HepG2 (cell line): ENCODE data around the gene VILL. TPM values are rescaled to one million over a fixed set of nuclear protein-coding genes. Genes with fewer than 3 reads are reported as not detected.

ENCODE experiments used
- ATAC-seq: fragments of 200-7000 bp; cut with Tn5 transposase; 3 replicates; pipeline ENCODE4 v1.9.1; 2020; ENCODE audit warnings: mild to moderate bottlenecking, moderate library complexity
- BruUV-seq: library from RNA; stranded (reverse); fragments of 400-500 nt; replicated peaks from 2 replicates; lab custom pipeline; 2021; lab: Mats Ljungman, UMichigan
- CTCF ChIA-PET: fragments of 300-600 bp; formaldehyde crosslinking; extraction: SDS; loops from one replicate; lab custom pipeline; 2021; ENCODE audit warnings: low total read pairs, inconsistent platforms, low intra/inter-chr PET ratio; lab: Yijun Ruan, JAX
- POLR2A ChIA-PET: fragments of 350-600 bp; sonication (Branson Sonifier 250); formaldehyde crosslinking; loops from one replicate; lab custom pipeline; 2020; ENCODE audit warnings: antibody characterized with exemption, inconsistent platforms; lab: Yijun Ruan, JAX
- DNase-seq: peaks from one replicate; pipeline ENCODE4 v3.0.0-alpha.2; 2015; ENCODE audit warnings: low spot score
- FAIRE-seq: peaks from 3 replicates; lab custom pipeline; 2011; peaks lifted over from hg19 to GRCh38; lab: Jason Lieb, UNC
- H2AFZ ChIP-seq: one replicate; pipeline ENCODE4 v1.6.1; 2011; ENCODE audit warnings: low read length, inconsistent platforms
- H3K27ac ChIP-seq: fragments of 300-600 bp; 3 replicates; pipeline ENCODE4 v1.8.0; 2011; ENCODE audit warnings: mixed run types, mild to moderate bottlenecking, mixed read lengths, low read length, inconsistent platforms; ENCODE audit not compliant: insufficient read depth; ENCODE audit errors: extremely low read length
- H3K27me3 ChIP-seq, 2 experiments: fragments of 200-600 bp in 1 of 2; 2 replicates in 1 of 2; 3 replicates in 1 of 2; pipeline versions ENCODE4 v1.6.0 to v1.8.0; 2011; ENCODE audit warnings: low read length in 2 of 2, mild to moderate bottlenecking in 2 of 2, moderate library complexity in 2 of 2, inconsistent platforms in 1 of 2; ENCODE audit not compliant: insufficient read depth in 2 of 2, control insufficient read depth in 1 of 2
- H3K36me3 ChIP-seq, 2 experiments: fragments of 200-600 bp in 1 of 2; replicated peaks in 1 of 2; 2 replicates in 1 of 2; 3 replicates in 1 of 2; pipeline versions ENCODE4 v1.5.1 to v1.8.0; 2011; ENCODE audit warnings: low read length in 2 of 2, inconsistent platforms in 1 of 2; ENCODE audit not compliant: insufficient read depth in 2 of 2, control insufficient read depth in 1 of 2
- H3K4me1 ChIP-seq: 2 replicates; pipeline ENCODE4 v1.5.1; 2012; ENCODE audit warnings: low read length, inconsistent platforms; ENCODE audit not compliant: insufficient read depth
- H3K4me2 ChIP-seq: 2 replicates; pipeline ENCODE4 v1.6.0; 2011; ENCODE audit warnings: low read depth, low read length, inconsistent platforms
- H3K4me3 ChIP-seq, 3 experiments: fragments of 200-600 bp in 1 of 3; sonication (generic), shearing (Covaris generic) in 1 of 3; replicated peaks in 1 of 3; 2 replicates each; pipeline ENCODE4 v1.5.1; 2011 to 2016; ENCODE audit warnings: low read length in 3 of 3, inconsistent platforms in 2 of 3, low read depth in 2 of 3, mild to moderate bottlenecking in 2 of 3, control low read depth in 1 of 3, mixed read lengths in 1 of 3; ENCODE audit not compliant: insufficient read depth in 1 of 3
- H3K79me2 ChIP-seq: one replicate; pipeline ENCODE4 v1.6.1; 2011; ENCODE audit warnings: low read length, inconsistent platforms; ENCODE audit not compliant: insufficient read depth
- H3K9ac ChIP-seq: 2 replicates; pipeline ENCODE4 v1.6.0; 2011; ENCODE audit warnings: mild to moderate bottlenecking, low read depth, low read length, inconsistent platforms; ENCODE audit not compliant: insufficient read depth
- H3K9me3 ChIP-seq: 2 replicates; pipeline ENCODE4 v1.5.1; 2012; ENCODE audit warnings: mild to moderate bottlenecking, low read length
- H4K20me1 ChIP-seq: 2 replicates; pipeline ENCODE4 v1.6.0; 2011; ENCODE audit warnings: inconsistent platforms, mild to moderate bottlenecking, low read length, moderate library complexity; ENCODE audit not compliant: insufficient read depth
- BORCS8-MEF2B ChIP-seq: sonication (generic); formaldehyde crosslinking; IDR thresholded peaks from 2 replicates; pipeline ENCODE4 v1.8.0; 2022; ENCODE audit warnings: mild to moderate bottlenecking, missing genetic modification reagents
- ZFP41 ChIP-seq: sonication (generic); formaldehyde crosslinking; IDR thresholded peaks from 2 replicates; pipeline ENCODE4 v1.4.0; 2020; ENCODE audit warnings: mild to moderate bottlenecking, missing genetic modification reagents, borderline replicate concordance
- ZNF326 ChIP-seq: sonication (generic); formaldehyde crosslinking; IDR thresholded peaks from 2 replicates; pipeline ENCODE4 v1.4.0; 2020; ENCODE audit warnings: missing genetic modification reagents, borderline replicate concordance
- ZNF431 ChIP-seq: sonication (generic); formaldehyde crosslinking; IDR thresholded peaks from 2 replicates; pipeline ENCODE4 v1.9.0; 2022; ENCODE audit warnings: missing genetic modification reagents, low read depth, mild to moderate bottlenecking, borderline replicate concordance
- ZNF468 ChIP-seq: sonication (generic); formaldehyde crosslinking; IDR thresholded peaks from 2 replicates; pipeline ENCODE4 v1.8.0; 2022; ENCODE audit warnings: mild to moderate bottlenecking, moderate library complexity, missing genetic modification reagents
- ZNF574 ChIP-seq: sonication (generic); formaldehyde crosslinking; IDR thresholded peaks from 2 replicates; pipeline ENCODE4 v1.4.0; 2020; ENCODE audit warnings: missing genetic modification reagents
- ZXDC ChIP-seq: sonication (generic); formaldehyde crosslinking; IDR thresholded peaks from 2 replicates; pipeline ENCODE4 v1.5.0; 2020; ENCODE audit warnings: mild to moderate bottlenecking, missing genetic modification reagents
- WGBS: methylation state at CpG from one replicate; pipeline ENCODE4 v1.1.6; 2017; ENCODE audit warnings: low lambda C conversion rate; 5-methylcytosine and 5-hydroxymethylcytosine counted together
- in situ Hi-C: cut with HindIII; loops from 2 replicates; pipeline ENCODE4 v1.10.0; 2017; ENCODE audit warnings: low pct_unique_long_range_greater_than_20kb; ENCODE audit not compliant: extremely low pct_ligation_motif_present
- intact Hi-C: fragments of 100-400 bp; cut with micrococcal nuclease; formaldehyde crosslinking; loops from one replicate; pipeline ENCODE4 v1.10.0; 2022; ENCODE audit not compliant: unreplicated experiment
- polyA plus RNA-seq, 8 experiments: library from polyadenylated mRNA; depleted of rRNA in 3 of 8; stranded (reverse) in 7 of 8; unstranded in 1 of 8; fragments of >200 nt; fragmentation: Illumina TruSeq in 4 of 8; extraction: Trizol in 4 of 8; gene quantifications; 2 replicates each; pipeline versions ENCODE4 v1.2.1 to v1.2.3, GENCODE V29; 2011 to 2016; ENCODE audit warnings: low read depth in 4 of 8, missing spikeins in 1 of 8, mixed read lengths in 1 of 8; ENCODE audit not compliant: insufficient read depth in 1 of 8
- total RNA-seq, 5 experiments: library from RNA; depleted of rRNA; stranded (reverse); fragments of >200 nt; fragmentation: Illumina TruSeq; extraction: Trizol; gene quantifications; 2 replicates each; pipeline ENCODE4 v1.2.3, GENCODE V29; 2016; ENCODE audit warnings: low read depth in 1 of 5

The VILL gene
- total and polyA plus RNA-seq, 2 of the 13 experiments (the other 11 are each of a cell fraction or from before 2014, with no cell fraction given) = 3.2 to 5.3 TPM

DNA sequence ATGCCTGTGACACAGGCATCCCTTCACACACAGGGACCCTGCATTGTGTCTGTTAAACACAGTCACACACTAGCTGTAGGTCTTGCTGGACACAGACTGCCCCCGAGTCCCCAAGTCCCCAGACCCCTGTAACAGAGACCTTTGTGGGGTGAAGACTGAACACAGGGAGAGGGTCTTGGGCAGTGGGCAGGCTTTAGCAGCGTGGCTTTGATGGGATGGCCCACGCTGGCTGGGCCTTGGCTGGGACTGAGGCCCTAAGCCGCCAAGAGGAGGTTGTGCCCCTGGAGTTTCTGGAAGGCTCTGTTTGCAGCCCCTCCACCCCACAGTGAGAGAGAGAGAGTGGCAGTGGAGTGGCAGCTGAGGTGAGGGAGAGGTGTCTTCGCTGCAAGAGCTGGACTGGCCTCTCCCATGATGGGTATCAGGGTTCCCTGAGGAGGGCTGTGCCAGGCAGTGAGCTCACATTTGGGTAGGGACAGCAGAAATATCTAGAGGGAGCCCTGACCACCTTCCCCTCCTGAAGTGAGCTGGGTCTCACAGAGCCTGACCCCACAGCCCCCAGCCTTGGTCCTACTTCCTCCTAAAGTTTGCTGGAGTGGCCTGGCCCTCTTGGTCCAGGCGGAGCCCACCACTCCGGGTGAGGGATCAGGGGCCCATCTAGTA lies 635 bp upstream of the VILL start:
- in situ Hi-C loops = no loop called here
- BruUV-seq = no TSS peak
- intact Hi-C loops = no loop called here
- POLR2A ChIA-PET = no interaction called here
- Histone ChIP-seq H3K4me2 (no peak overlapping the region), H4K20me1 (no peaks in the 10 kb centered on the region), H3K27ac (no peak overlapping the region), H3K27me3 (peaks cover 1 to 13% of the 10 kb centered on the region in 2 experiments; a peak in 4 of 5 replicates), H3K9ac (no peak overlapping the region), H3K4me3 (no peak overlapping the region), H3K4me1 (peaks cover 86% of the 10 kb centered on the region), H3K79me2 (no peaks in the 10 kb centered on the region), H2AFZ (no peak overlapping the region), H3K9me3 (no peaks in the 10 kb centered on the region), H3K36me3 (no peaks in the 10 kb centered on the region)
- no peak for ATAC-seq
- DNase-seq = no peak
- CTCF ChIA-PET = no interaction called here
- FAIRE-seq = no peak
- WGBS = 65% methylated on average over 5 of the region's 7 CpGs
- no peak for TF ChIP-seq ZXDC
- TF ChIP-seq BORCS8-MEF2B (CRISPR knock-in tag) = no peak
- no peak for TF ChIP-seq ZNF574
- no peak for TF ChIP-seq ZFP41 (CRISPR knock-in tag)
- no peak for TF ChIP-seq ZNF468
- no peak for TF ChIP-seq ZNF326 (CRISPR knock-in tag)
- TF ChIP-seq ZNF431 (CRISPR knock-in tag) = no peak
